ENCODE data around the gene DCDC2C. TPM values are rescaled to one million over a fixed set of nuclear protein-coding genes. Genes with fewer than 3 reads are reported as not detected.

Gene DCDC2C
- total RNA-seq, 1 donor from 2014 or later: not detected

DNA sequence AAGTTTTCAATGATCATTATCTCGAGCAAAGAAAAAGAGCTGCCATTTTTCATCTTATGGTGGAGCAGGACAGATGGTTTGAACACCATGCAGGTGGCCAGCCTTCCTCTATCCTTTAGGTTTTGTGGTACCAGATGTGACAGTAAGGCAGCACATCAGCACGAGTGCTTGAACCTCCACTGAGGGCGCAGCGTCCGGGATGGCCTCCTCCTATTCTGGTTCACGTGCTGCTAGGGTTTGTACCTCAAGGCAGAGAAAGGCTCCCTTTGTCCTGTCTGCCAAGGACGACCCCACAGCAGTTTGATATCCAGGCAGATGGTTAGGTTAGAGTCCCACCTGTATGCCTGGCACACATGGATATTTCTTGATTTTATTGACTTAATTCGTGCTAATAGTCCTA lies 50.2 kb downstream of the DCDC2C start:
- Mint-ChIP-seq H3K4me1 (peaks cover 32% of the 10 kb centered on the region), H3K4me3 (no peak overlapping the region), H3K36me3 (no peaks in the 10 kb centered on the region), H3K9me3 (no peaks in the 10 kb centered on the region), H3K27me3 (ENCODE audit: low read depth) (peaks cover 34% of the 10 kb centered on the region), H3K27ac (no peak overlapping the region)
- no peak for DNase-seq (ENCODE audit: low spot score in 2 of 2, unreplicated experiment in 2 of 2)
- TF ChIP-seq, protein P1, sequence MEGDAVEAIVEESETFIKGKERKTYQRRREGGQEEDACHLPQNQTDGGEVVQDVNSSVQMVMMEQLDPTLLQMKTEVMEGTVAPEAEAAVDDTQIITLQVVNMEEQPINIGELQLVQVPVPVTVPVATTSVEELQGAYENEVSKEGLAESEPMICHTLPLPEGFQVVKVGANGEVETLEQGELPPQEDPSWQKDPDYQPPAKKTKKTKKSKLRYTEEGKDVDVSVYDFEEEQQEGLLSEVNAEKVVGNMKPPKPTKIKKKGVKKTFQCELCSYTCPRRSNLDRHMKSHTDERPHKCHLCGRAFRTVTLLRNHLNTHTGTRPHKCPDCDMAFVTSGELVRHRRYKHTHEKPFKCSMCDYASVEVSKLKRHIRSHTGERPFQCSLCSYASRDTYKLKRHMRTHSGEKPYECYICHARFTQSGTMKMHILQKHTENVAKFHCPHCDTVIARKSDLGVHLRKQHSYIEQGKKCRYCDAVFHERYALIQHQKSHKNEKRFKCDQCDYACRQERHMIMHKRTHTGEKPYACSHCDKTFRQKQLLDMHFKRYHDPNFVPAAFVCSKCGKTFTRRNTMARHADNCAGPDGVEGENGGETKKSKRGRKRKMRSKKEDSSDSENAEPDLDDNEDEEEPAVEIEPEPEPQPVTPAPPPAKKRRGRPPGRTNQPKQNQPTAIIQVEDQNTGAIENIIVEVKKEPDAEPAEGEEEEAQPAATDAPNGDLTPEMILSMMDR (IDR thresholded peaks at IDR 0.05; ENCODE audit: unreplicated experiment): no peak

DNA sequence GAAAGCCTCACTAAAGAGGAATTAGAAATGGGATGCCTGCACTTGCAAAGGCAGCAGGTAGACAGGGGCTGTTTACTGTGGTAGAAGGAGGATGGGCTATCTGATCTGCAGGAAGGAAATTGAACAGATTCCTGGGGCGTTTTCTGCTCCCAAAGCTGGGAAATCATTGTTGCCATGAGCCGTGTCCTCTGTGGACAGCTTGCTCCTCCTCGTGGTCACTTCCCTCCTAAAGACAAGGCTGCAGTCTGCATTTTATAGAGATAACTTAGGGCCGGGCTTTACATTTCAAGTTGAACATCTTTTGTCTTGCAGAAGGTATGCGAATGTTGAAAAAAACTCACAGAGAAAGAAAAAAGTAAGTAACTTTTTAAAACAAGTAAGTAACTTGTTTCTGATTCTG lies 50.9 kb downstream of the DCDC2C start:
- DNase-seq (ENCODE audit: low spot score in 2 of 2, unreplicated experiment in 2 of 2): no peak
- H3K4me3 Mint-ChIP-seq: no peak overlapping the region
- H3K27ac Mint-ChIP-seq: no peak overlapping the region
- H3K4me1 Mint-ChIP-seq: peaks cover 33% of the 10 kb centered on the region
- TF ChIP-seq, protein P1 (IDR thresholded peaks at IDR 0.05; ENCODE audit: unreplicated experiment): no peak
- H3K36me3 Mint-ChIP-seq: no peaks in the 10 kb centered on the region
- H3K9me3 Mint-ChIP-seq: no peaks in the 10 kb centered on the region
- peaks cover 35% of the 10 kb centered on the region for H3K27me3 Mint-ChIP-seq (ENCODE audit: low read depth)

DNA sequence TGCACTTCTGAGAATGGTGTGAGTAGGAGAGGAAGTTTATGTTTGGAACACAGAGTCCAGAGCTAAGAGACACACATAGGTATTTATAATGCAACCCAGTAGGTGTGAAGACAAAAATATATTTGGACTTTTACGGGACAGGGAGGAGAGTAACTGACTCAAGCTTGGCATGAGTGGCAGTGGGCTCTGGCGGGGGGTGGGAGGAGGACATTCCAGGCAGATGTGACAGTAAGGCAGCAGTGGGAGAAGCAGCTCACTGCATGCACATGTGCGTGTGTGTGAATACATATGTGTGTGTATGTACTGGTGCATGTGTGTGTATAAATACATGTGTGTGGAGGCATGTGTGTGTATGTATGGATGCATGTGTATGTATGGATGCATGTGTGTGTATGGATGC lies 51.4 kb downstream of the DCDC2C start:
- H3K4me3 Mint-ChIP-seq: no peak overlapping the region
- H3K27me3 Mint-ChIP-seq (ENCODE audit: low read depth): peaks cover 33% of the 10 kb centered on the region
- no peaks in the 10 kb centered on the region for H3K36me3 Mint-ChIP-seq
- no peak overlapping the region for H3K27ac Mint-ChIP-seq
- DNase-seq (ENCODE audit: low spot score in 2 of 2, unreplicated experiment in 2 of 2): no peak
- TF ChIP-seq, protein P1 (IDR thresholded peaks at IDR 0.05; ENCODE audit: unreplicated experiment): no peak
- H3K4me1 Mint-ChIP-seq: peaks cover 35% of the 10 kb centered on the region
- H3K9me3 Mint-ChIP-seq: no peaks in the 10 kb centered on the region

DNA sequence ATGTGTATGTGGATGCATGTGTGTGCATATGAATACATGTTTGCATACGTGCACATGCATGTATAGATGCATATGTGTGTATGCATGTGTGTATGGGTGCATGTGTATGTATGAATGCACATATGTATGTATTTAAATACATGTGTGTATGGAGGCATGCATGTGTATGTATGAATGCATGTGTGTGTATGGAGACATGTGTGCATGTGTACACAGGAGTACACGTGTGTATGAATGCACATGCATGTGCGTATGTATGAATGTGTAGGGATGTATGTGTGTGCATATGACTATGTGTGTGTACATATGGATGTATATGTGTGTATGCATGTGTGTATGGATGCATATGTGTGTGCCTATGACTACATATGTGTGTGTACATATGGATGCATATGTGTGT lies 51.9 kb downstream of the DCDC2C start:
- no peak for DNase-seq (ENCODE audit: low spot score in 2 of 2, unreplicated experiment in 2 of 2)
- peaks cover 31% of the 10 kb centered on the region for H3K27me3 Mint-ChIP-seq (ENCODE audit: low read depth)
- no peak overlapping the region for H3K4me3 Mint-ChIP-seq
- TF ChIP-seq, protein P1 (IDR thresholded peaks at IDR 0.05; ENCODE audit: unreplicated experiment): no peak
- no peaks in the 10 kb centered on the region for H3K36me3 Mint-ChIP-seq
- peaks cover 35% of the 10 kb centered on the region for H3K4me1 Mint-ChIP-seq
- H3K9me3 Mint-ChIP-seq: no peaks in the 10 kb centered on the region
- H3K27ac Mint-ChIP-seq: no peak overlapping the region

DNA sequence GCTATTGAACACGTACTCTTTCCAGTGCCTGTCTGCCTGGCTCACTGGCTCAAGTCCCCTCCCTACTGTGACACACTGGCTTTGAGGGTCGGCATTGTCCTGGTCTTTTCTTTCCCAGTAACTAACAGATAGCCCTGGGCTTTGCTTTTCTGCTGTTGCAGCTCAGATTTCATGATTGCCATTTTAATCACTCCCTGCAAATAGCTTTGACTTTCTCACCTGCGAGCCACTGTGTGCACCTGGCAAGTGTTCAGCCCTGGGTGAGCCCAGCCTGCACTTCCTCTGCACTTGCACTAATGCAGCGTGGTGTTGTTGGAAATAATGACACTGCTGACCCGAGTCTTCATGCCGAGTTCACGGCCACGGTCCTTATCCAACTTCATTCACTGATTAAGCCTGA lies 52.9 kb downstream of the DCDC2C start:
- H3K4me3 Mint-ChIP-seq: no peak overlapping the region
- no peaks in the 10 kb centered on the region for H3K9me3 Mint-ChIP-seq
- TF ChIP-seq, protein P1 (IDR thresholded peaks at IDR 0.05; ENCODE audit: unreplicated experiment): no peak
- H3K36me3 Mint-ChIP-seq: no peaks in the 10 kb centered on the region
- no peak for DNase-seq (ENCODE audit: low spot score in 2 of 2, unreplicated experiment in 2 of 2)
- H3K4me1 Mint-ChIP-seq: peaks cover 35% of the 10 kb centered on the region
- peaks cover 26% of the 10 kb centered on the region for H3K27me3 Mint-ChIP-seq (ENCODE audit: low read depth)
- peak overlapping the region; percentile 81 for H3K27ac Mint-ChIP-seq

GRCh38 chr2:3758906-3759305 lies 55.5 kb downstream of the DCDC2C start:
- TF ChIP-seq, protein P1 (IDR thresholded peaks at IDR 0.05; ENCODE audit: unreplicated experiment): no peak
- Mint-ChIP-seq H3K27me3 (ENCODE audit: low read depth) (peaks cover 38% of the 10 kb centered on the region), H3K9me3 (peaks cover 7% of the 10 kb centered on the region), H3K4me3 (no peak overlapping the region), H3K36me3 (no peaks in the 10 kb centered on the region), H3K27ac (no peak overlapping the region), H3K4me1 (peaks cover 34% of the 10 kb centered on the region)
- no peak for DNase-seq (ENCODE audit: low spot score in 2 of 2, unreplicated experiment in 2 of 2)

All from mesothelial cell of epicardium (in vitro differentiated cells).